SK-N-SH (cell line): ENCODE measurements around the gene SPOUT1. TPM values are rescaled to one million over a fixed set of nuclear protein-coding genes. Genes with fewer than 3 reads are reported as not detected.

ENCODE experiments used
- CTCF ChIA-PET: fragments of 300-600, 350-600 bp; formaldehyde crosslinking; extraction: SDS; loops from one replicate; lab custom pipeline; 2021; lab: Yijun Ruan, JAX
- POLR2A ChIA-PET: fragments of 350-600 bp; sonication (Branson Sonifier 250); formaldehyde crosslinking; extraction: SDS; loops from one replicate; lab custom pipeline; 2020; ENCODE audit warnings: antibody characterized with exemption, inconsistent platforms; lab: Yijun Ruan, JAX
- DNase-seq: peaks from one replicate; pipeline ENCODE4 v3.0.0; 2012
- H2AFZ ChIP-seq: fragments of 200-600 bp; sonication (generic); 2 replicates; pipeline ENCODE4 v1.8.1; 2016; ENCODE audit warnings: antibody characterized with exemption, mild to moderate bottlenecking, low read depth
- H3F3A ChIP-seq: fragments of 200-600 bp; sonication (generic); replicated peaks from 2 replicates; pipeline ENCODE3; 2016; ENCODE audit warnings: antibody characterized with exemption, mild to moderate bottlenecking; ENCODE audit not compliant: insufficient read depth
- H3K27ac ChIP-seq, 2 experiments: fragments of 200-500 bp in 1 of 2; fragments of 200-600 bp in 1 of 2; sonication (Bioruptor generic) in 1 of 2; sonication (generic), shearing (Covaris generic) in 1 of 2; 2 replicates each; pipeline versions ENCODE4 v1.5.1 to v1.6.1; 2014 to 2016; ENCODE audit warnings: low read depth in 2 of 2, inconsistent platforms in 1 of 2, low read length in 1 of 2, mild to moderate bottlenecking in 1 of 2, mixed read lengths in 1 of 2
- H3K27me3 ChIP-seq: fragments of 200-600 bp; sonication (generic), shearing (Covaris generic); 2 replicates; pipeline ENCODE4 v1.6.1; 2016; ENCODE audit warnings: mixed run types; ENCODE audit not compliant: insufficient read depth
- H3K36me3 ChIP-seq, 2 experiments: fragments of 200-500 bp in 1 of 2; fragments of 200-600 bp in 1 of 2; sonication (Bioruptor generic) in 1 of 2; sonication (generic) in 1 of 2; replicated peaks in 1 of 2; 2 replicates each; pipeline versions ENCODE3 to v1.5.1; 2014 to 2016; ENCODE audit warnings: low read length in 1 of 2, mild to moderate bottlenecking in 1 of 2; ENCODE audit not compliant: insufficient read depth in 2 of 2, control insufficient read depth in 1 of 2
- H3K4me1 ChIP-seq, 2 experiments: fragments of 200-500 bp in 1 of 2; fragments of 200-600 bp in 1 of 2; sonication (Bioruptor generic) in 1 of 2; sonication (generic), shearing (Covaris generic) in 1 of 2; 2 replicates each; pipeline versions ENCODE4 v1.5.1 to v1.6.1; 2014 to 2016; ENCODE audit warnings: low read depth in 1 of 2, low read length in 1 of 2, mixed run types in 1 of 2; ENCODE audit not compliant: insufficient read depth in 2 of 2, control insufficient read depth in 1 of 2
- H3K4me2 ChIP-seq: fragments of 200-600 bp; sonication (generic), shearing (Covaris generic); 2 replicates; pipeline ENCODE4 v1.6.1; 2017; ENCODE audit warnings: mixed run types
- H3K4me3 ChIP-seq, 2 experiments: fragments of 200-500 bp in 1 of 2; fragments of 200-600 bp in 1 of 2; sonication (Bioruptor generic) in 1 of 2; sonication (generic), shearing (Covaris generic) in 1 of 2; 2 replicates each; pipeline versions ENCODE4 v1.5.1 to v1.8.1; 2014 to 2016; ENCODE audit warnings: low read depth in 2 of 2, inconsistent platforms in 1 of 2, low read length in 1 of 2, mild to moderate bottlenecking in 1 of 2, mixed read lengths in 1 of 2, moderate library complexity in 1 of 2
- H3K79me2 ChIP-seq: fragments of 200-600 bp; sonication (generic); 2 replicates; pipeline ENCODE4 v1.8.1; 2017; ENCODE audit warnings: mild to moderate bottlenecking; ENCODE audit not compliant: insufficient read depth
- H3K9ac ChIP-seq: fragments of 200-600 bp; sonication (generic); 2 replicates; pipeline ENCODE4 v1.6.1; 2017; ENCODE audit warnings: mixed run types
- H3K9me2 ChIP-seq: fragments of 200-600 bp; sonication (generic); 2 replicates; pipeline ENCODE4 v1.6.1; 2017; ENCODE audit warnings: mixed run types
- H3K9me3 ChIP-seq: fragments of 200-600 bp; sonication (generic); 2 replicates; pipeline ENCODE4 v1.6.1; 2017; ENCODE audit warnings: mixed run types, mild to moderate bottlenecking, moderate library complexity
- H4K20me1 ChIP-seq: fragments of 200-600 bp; sonication (generic); 2 replicates; pipeline ENCODE4 v1.6.1; 2017; ENCODE audit warnings: mild to moderate bottlenecking, mixed run types; ENCODE audit not compliant: insufficient read depth
- CHD2 ChIP-seq: fragments of 150-350 bp; IDR thresholded peaks from 2 replicates; pipeline ENCODE4 v1.6.1; 2018; ENCODE audit warnings: low read length; ENCODE audit not compliant: partially characterized antibody
- EP300 ChIP-seq, 2 experiments: IDR thresholded peaks; 2 replicates each; pipeline versions ENCODE4 v1.4.0 to v1.6.1; 2012; ENCODE audit warnings: borderline replicate concordance in 1 of 2, low read depth in 1 of 2, low read length in 1 of 2
- EZH2phosphoT487 ChIP-seq: fragments of 200-600 bp; sonication (generic); IDR thresholded peaks from 2 replicates; pipeline ENCODE4 v1.6.1; 2017; ENCODE audit warnings: low read depth, mixed run types, mild to moderate bottlenecking, antibody characterized with exemption, moderate library complexity, borderline replicate concordance
- FOSL2 ChIP-seq: IDR thresholded peaks from 2 replicates; pipeline ENCODE4 v1.4.0; 2012; ENCODE audit warnings: low read depth, mild to moderate bottlenecking, moderate library complexity, borderline replicate concordance
- GABPA ChIP-seq: IDR thresholded peaks from 2 replicates; pipeline ENCODE4 v1.4.0; 2012; ENCODE audit warnings: low read depth, mild to moderate bottlenecking
- GATA2 ChIP-seq: sonication (generic); formaldehyde crosslinking; IDR thresholded peaks from 2 replicates; pipeline ENCODE4 v1.5.0; 2020; ENCODE audit warnings: mild to moderate bottlenecking, missing genetic modification reagents
- IRF3 ChIP-seq: fragments of 150-350 bp; IDR thresholded peaks from 2 replicates; pipeline ENCODE4 v1.6.1; 2016; ENCODE audit warnings: mild to moderate bottlenecking, low read depth, low read length
- MAX ChIP-seq: IDR thresholded peaks from 2 replicates; pipeline ENCODE4 v1.4.0; 2012; ENCODE audit warnings: low read depth
- MXI1 ChIP-seq: IDR thresholded peaks from 2 replicates; pipeline ENCODE4 v1.6.1; 2012; ENCODE audit warnings: mild to moderate bottlenecking, low read depth, low read length, improper control_type of control experiment
- NFIC ChIP-seq: IDR thresholded peaks from 2 replicates; pipeline ENCODE4 v1.4.0; 2012; ENCODE audit warnings: borderline replicate concordance
- NRF1 ChIP-seq: IDR thresholded peaks from 2 replicates; pipeline ENCODE4 v1.6.1; 2012; ENCODE audit warnings: low read depth, mild to moderate bottlenecking, low read length
- POLR2AphosphoS5 ChIP-seq: IDR thresholded peaks from 2 replicates; pipeline ENCODE4 v1.6.1; 2012; ENCODE audit warnings: low read depth, low read length
- RAD21 ChIP-seq: IDR thresholded peaks from 2 replicates; pipeline ENCODE4 v1.6.1; 2012; ENCODE audit warnings: mild to moderate bottlenecking, low read length
- RCOR1 ChIP-seq: fragments of 150-350 bp; IDR thresholded peaks from 2 replicates; pipeline ENCODE4 v1.6.1; 2017; ENCODE audit warnings: antibody characterized with exemption, low read length
- RFX5 ChIP-seq: IDR thresholded peaks from 2 replicates; pipeline ENCODE4 v1.6.1; 2012; ENCODE audit warnings: mild to moderate bottlenecking, improper control_type of control experiment, low read length
- SMC3 ChIP-seq: IDR thresholded peaks from 2 replicates; pipeline ENCODE4 v1.6.1; 2012; ENCODE audit warnings: low read depth, low read length, improper control_type of control experiment
- TAF1 ChIP-seq: IDR thresholded peaks from 2 replicates; pipeline ENCODE4 v1.6.1; 2012; ENCODE audit warnings: low read depth, mild to moderate bottlenecking, low read length, moderate library complexity, borderline replicate concordance
- USF2 ChIP-seq: fragments of 150-350 bp; IDR thresholded peaks from 2 replicates; pipeline ENCODE4 v1.6.1; 2017; ENCODE audit warnings: antibody characterized with exemption, low read length, low read depth, borderline replicate concordance
- YY1 ChIP-seq: IDR thresholded peaks from 2 replicates; pipeline ENCODE4 v1.4.0; 2012; ENCODE audit warnings: low read depth, mild to moderate bottlenecking
- WGBS: methylation state at CpG from one replicate; pipeline ENCODE4 v1.1.6; 2017; ENCODE audit warnings: low lambda C conversion rate; 5-methylcytosine and 5-hydroxymethylcytosine counted together
- polyA plus RNA-seq, 3 experiments: library from polyadenylated mRNA; depleted of rRNA; stranded (reverse); fragments of >200 nt; gene quantifications; 2 replicates each; pipeline ENCODE4 v1.2.3, GENCODE V29; 2012

The SPOUT1 gene
- polyA plus RNA-seq, 1 of the 3 experiments (the other 2 are of a cell fraction), result 44.2 TPM

- Histone ChIP-seq H3K4me2 (no peak overlapping the region), H3K9me2 (no peaks in the 10 kb centered on the region), H3K27me3 (no peaks in the 10 kb centered on the region), H2AFZ (no peak overlapping the region), H3K79me2 (peaks cover 22% of the 10 kb centered on the region), H3K4me1 (peaks cover 0 to 8% of the 10 kb centered on the region in 2 experiments; a peak in 1 of 4 replicates), H3F3A (peaks cover 5% of the 10 kb centered on the region), H3K9me3 (no peaks in the 10 kb centered on the region), H3K27ac (no peak overlapping the region), H3K36me3 (peaks cover 12 to 38% of the 10 kb centered on the region in 2 experiments), H3K4me3 (no peak overlapping the region)
- no peak for DNase-seq
- ChIA-PET POLR2A (no interaction called here), CTCF (interaction anchor here (1.1 kb wide), 1 partner anchor 26 kb away, joined by 3 read pairs; the partner anchor contains the start of gene ENDOG)
- no peak for TF ChIP-seq EZH2phosphoT487
- no peak for TF ChIP-seq NRF1
- TF ChIP-seq, all 33 proteins: peak for 0
- WGBS, result 96% methylated on average over 7 of the region's 9 CpGs
- Histone ChIP-seq H4K20me1 (no peaks in the 10 kb centered on the region), H3K9ac (no peak overlapping the region)
Measured at GRCh38 chr9:128792134-128792533, 37.5 kb downstream of the SPOUT1 start.

GRCh38 chr9:128790536-128790935 lies 39.1 kb downstream of the SPOUT1 start:
- no peak overlapping the region for H2AFZ ChIP-seq
- no peak for DNase-seq
- H3K79me2 ChIP-seq, result peaks cover 28% of the 10 kb centered on the region
- no peaks in the 10 kb centered on the region for H3K9me3 ChIP-seq
- H3K9me2 ChIP-seq, result no peaks in the 10 kb centered on the region
- POLR2A ChIA-PET, result no interaction called here
- H3K4me2 ChIP-seq, result no peak overlapping the region
- no peak overlapping the region for H3K27ac ChIP-seq
- H3K9ac ChIP-seq, result no peak overlapping the region
- CTCF ChIA-PET, result interaction anchor here (2.8 kb wide), 1 partner anchor 28 kb away, joined by 14 read pairs; the partner anchor contains the start of gene ENDOG
- H3F3A ChIP-seq, result peaks cover 5% of the 10 kb centered on the region
- H3K36me3 ChIP-seq, result peaks cover 7 to 35% of the 10 kb centered on the region in 2 experiments
- peaks cover 0 to 10% of the 10 kb centered on the region in 2 experiments; a peak in 1 of 4 replicates for H3K4me1 ChIP-seq
- WGBS, result 89% methylated on average over 3 of the region's 4 CpGs
- TF ChIP-seq MXI1 (no peak), YY1 (no peak)
- no peaks in the 10 kb centered on the region for H3K27me3 ChIP-seq
- no peaks in the 10 kb centered on the region for H4K20me1 ChIP-seq
- no peak overlapping the region for H3K4me3 ChIP-seq

GRCh38 chr9:128788445-128788844 lies 41.1 kb downstream of the SPOUT1 start:
- Histone ChIP-seq H3K9ac (peak overlapping the region; percentile 75; the same call in 1 of the 2 replicates), H3K4me2 (peak overlapping the region; percentile 91), H3K36me3 (peaks cover 0 to 29% of the 10 kb centered on the region in 2 experiments), H3K79me2 (peaks cover 28% of the 10 kb centered on the region), H4K20me1 (no peaks in the 10 kb centered on the region), H3F3A (peaks cover 5% of the 10 kb centered on the region), H3K27ac (no peak overlapping the region), H3K9me3 (no peaks in the 10 kb centered on the region), H2AFZ (no peak overlapping the region), H3K9me2 (no peaks in the 10 kb centered on the region), H3K4me3 (peak overlapping the region; percentile 74 to 93; a peak in 3 of 4 replicates), H3K4me1 (peaks cover 0 to 10% of the 10 kb centered on the region in 2 experiments; a peak in 1 of 4 replicates), H3K27me3 (no peaks in the 10 kb centered on the region)
- POLR2A ChIA-PET, result interaction anchor here (1.8 kb wide), 1 partner anchor 30 kb away, joined by 6 read pairs; the partner anchor contains the start of gene ENDOG
- DNase-seq, result no peak
- WGBS, result 100% methylated on average over 1 of the region's 1 CpG
- TF ChIP-seq POLR2AphosphoS5 (no peak), MXI1 (no peak), MAX (no peak), SMC3 (no peak), RAD21 (no peak), TAF1 (no peak), NRF1 (no peak), GATA2 (CRISPR knock-in tag) (no peak), CHD2 (no peak), NFIC (no peak), EP300 (IDR thresholded peaks at IDR 0.05; ENCODE audit: borderline replicate concordance in 1 of 2, low read depth in 1 of 2, low read length in 1 of 2) (no peak), FOSL2 (no peak), RFX5 (no peak), GABPA (no peak), RCOR1 (no peak), USF2 (no peak), IRF3 (no peak), YY1 (no peak)
- CTCF ChIA-PET, result interaction anchor here (0.6 to 2.8 kb wide), 5 partner anchors 11 to 140 kb away, joined by 3 to 14 read pairs (median 3); partner anchors contain the start of genes ENDOG and PKN3
